Ishikawa (cell line): ENCODE measurements around the gene NXF3.

Experiments
- EP300 ChIP-seq: IDR thresholded peaks from 2 replicates; pipeline ENCODE4 v1.6.1; 2012; ENCODE audit warnings: borderline replicate concordance
- RAD21 ChIP-seq: IDR thresholded peaks from 2 replicates; pipeline ENCODE4 v1.6.1; 2012; ENCODE audit warnings: low read depth
- YY1 ChIP-seq: IDR thresholded peaks from 2 replicates; pipeline ENCODE4 v1.6.1; 2012; ENCODE audit warnings: low read depth

- TF ChIP-seq RAD21 (no peak), EP300 (no peak), YY1 (no peak)
Observed at GRCh38 chrX:103124284-103124683, 31.3 kb upstream of the NXF3 start.
